SU-DHL-6 (cell line): Measurements from ENCODE around the gene FHAD1.

Experiments used
- H2AFZ ChIP-seq: fragments of 200-600 bp; sonication (generic); 2 replicates; pipeline ENCODE4 v1.6.1; 2014; ENCODE audit warnings: low read depth, mild to moderate bottlenecking, moderate library complexity, mixed read lengths, antibody characterized with exemption, low read length; ENCODE audit not compliant: severe bottlenecking
- H3F3A ChIP-seq: fragments of 200-600 bp; shearing (Covaris generic); 2 replicates; pipeline ENCODE4 v1.6.0; 2016; ENCODE audit warnings: antibody characterized with exemption, mild to moderate bottlenecking; ENCODE audit not compliant: insufficient read depth
- H3K27ac ChIP-seq: fragments of 200-600 bp; sonication (generic); 2 replicates; pipeline ENCODE4 v1.5.1; 2016; ENCODE audit warnings: low read depth, mild to moderate bottlenecking, low read length, moderate library complexity, mixed read lengths
- H3K27me3 ChIP-seq: fragments of 200-600 bp; sonication (generic), shearing (Covaris generic); 2 replicates; pipeline ENCODE4 v1.6.0; 2014; ENCODE audit warnings: mild to moderate bottlenecking, low read length
- H3K36me3 ChIP-seq: fragments of 200-600 bp; sonication (generic); 2 replicates; pipeline ENCODE4 v1.6.1; 2014; ENCODE audit warnings: mild to moderate bottlenecking, low read length, mixed read lengths
- H3K4me2 ChIP-seq: fragments of 300-600, 200-600 bp; shearing (Covaris generic), sonication (generic); 2 replicates; pipeline ENCODE4 v1.6.0; 2014; ENCODE audit warnings: low read length, low read depth, mild to moderate bottlenecking; ENCODE audit not compliant: poor library complexity, severe bottlenecking
- H3K4me3 ChIP-seq: fragments of 200-600 bp; sonication (generic); 2 replicates; pipeline ENCODE4 v1.5.1; 2014; ENCODE audit warnings: antibody characterized with exemption, low read length, mild to moderate bottlenecking, mixed read lengths; ENCODE audit not compliant: insufficient read depth, poor library complexity, severe bottlenecking
- H3K79me2 ChIP-seq: fragments of 200-600 bp; sonication (generic); 2 replicates; pipeline ENCODE4 v1.6.1; 2014; ENCODE audit warnings: mild to moderate bottlenecking, low read length, moderate library complexity; ENCODE audit not compliant: insufficient read depth
- H3K9ac ChIP-seq: fragments of 200-600 bp; sonication (generic); 2 replicates; pipeline ENCODE4 v1.7.0; 2014; ENCODE audit warnings: mild to moderate bottlenecking, low read length
- H3K9me2 ChIP-seq: fragments of 200-600 bp; sonication (generic); replicated peaks from 2 replicates; pipeline ENCODE4 v1.6.1; 2014; ENCODE audit warnings: low read length; ENCODE audit not compliant: insufficient read depth
- H3K9me3 ChIP-seq: fragments of 200-600 bp; sonication (generic); 2 replicates; pipeline ENCODE4 v1.6.1; 2014; ENCODE audit warnings: low read length, mixed read lengths; ENCODE audit not compliant: insufficient read depth
- H4K20me1 ChIP-seq: fragments of 200-600 bp; sonication (generic); 2 replicates; pipeline ENCODE4 v1.6.1; 2014; ENCODE audit warnings: low read depth, mild to moderate bottlenecking, antibody characterized with exemption, low read length, moderate library complexity, mixed read lengths
- EZH2phosphoT487 ChIP-seq: fragments of 200-600 bp; sonication (generic), shearing (Covaris generic); conservative IDR thresholded peaks from 2 replicates; pipeline ENCODE4 v1.6.1; 2018; ENCODE audit warnings: mild to moderate bottlenecking, antibody characterized with exemption, low read length, moderate library complexity, mixed read lengths
- TF ChIP-seq, protein P1 (sequence below): fragments of 200-600 bp; sonication (generic); IDR thresholded peaks from one replicate; pipeline ENCODE4 v1.5.1; 2017; ENCODE audit warnings: antibody characterized with exemption, mild to moderate bottlenecking, low read length, moderate library complexity; ENCODE audit not compliant: insufficient read depth, poor library complexity, severe bottlenecking

Gene FHAD1

DNA sequence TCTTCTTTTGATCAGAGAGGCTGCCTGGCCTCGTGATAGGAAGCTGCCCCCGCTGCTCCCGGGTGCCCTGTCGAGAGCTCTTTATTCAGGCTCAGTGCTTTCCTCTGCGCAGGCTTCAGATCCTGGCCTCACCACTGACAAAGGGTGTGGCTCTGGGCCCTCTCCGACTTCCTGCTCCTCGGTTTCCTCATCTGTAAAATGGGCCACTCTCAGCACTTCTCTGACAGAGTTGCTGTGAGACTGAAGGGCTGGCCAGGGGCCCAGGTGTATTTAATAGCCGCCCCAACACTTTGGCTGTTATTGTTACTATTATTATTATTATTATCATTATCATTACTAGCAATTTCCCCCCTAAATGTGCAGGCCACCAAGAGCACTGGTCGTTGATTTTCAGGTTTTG lies 101.6 kb downstream of the FHAD1 start:
- Histone ChIP-seq H2AFZ (no peak overlapping the region), H3K4me2 (no peak overlapping the region), H3K36me3 (no peaks in the 10 kb centered on the region), H3K27me3 (no peaks in the 10 kb centered on the region), H3K4me3 (no peak overlapping the region), H3K27ac (no peak overlapping the region), H4K20me1 (no peaks in the 10 kb centered on the region), H3K9ac (no peak overlapping the region), H3K9me2 (no peaks in the 10 kb centered on the region), H3F3A (no peaks in the 10 kb centered on the region), H3K9me3 (no peaks in the 10 kb centered on the region), H3K79me2 (no peaks in the 10 kb centered on the region)
- TF ChIP-seq, protein P1, sequence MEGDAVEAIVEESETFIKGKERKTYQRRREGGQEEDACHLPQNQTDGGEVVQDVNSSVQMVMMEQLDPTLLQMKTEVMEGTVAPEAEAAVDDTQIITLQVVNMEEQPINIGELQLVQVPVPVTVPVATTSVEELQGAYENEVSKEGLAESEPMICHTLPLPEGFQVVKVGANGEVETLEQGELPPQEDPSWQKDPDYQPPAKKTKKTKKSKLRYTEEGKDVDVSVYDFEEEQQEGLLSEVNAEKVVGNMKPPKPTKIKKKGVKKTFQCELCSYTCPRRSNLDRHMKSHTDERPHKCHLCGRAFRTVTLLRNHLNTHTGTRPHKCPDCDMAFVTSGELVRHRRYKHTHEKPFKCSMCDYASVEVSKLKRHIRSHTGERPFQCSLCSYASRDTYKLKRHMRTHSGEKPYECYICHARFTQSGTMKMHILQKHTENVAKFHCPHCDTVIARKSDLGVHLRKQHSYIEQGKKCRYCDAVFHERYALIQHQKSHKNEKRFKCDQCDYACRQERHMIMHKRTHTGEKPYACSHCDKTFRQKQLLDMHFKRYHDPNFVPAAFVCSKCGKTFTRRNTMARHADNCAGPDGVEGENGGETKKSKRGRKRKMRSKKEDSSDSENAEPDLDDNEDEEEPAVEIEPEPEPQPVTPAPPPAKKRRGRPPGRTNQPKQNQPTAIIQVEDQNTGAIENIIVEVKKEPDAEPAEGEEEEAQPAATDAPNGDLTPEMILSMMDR: no peak
- no peak for TF ChIP-seq EZH2phosphoT487

DNA sequence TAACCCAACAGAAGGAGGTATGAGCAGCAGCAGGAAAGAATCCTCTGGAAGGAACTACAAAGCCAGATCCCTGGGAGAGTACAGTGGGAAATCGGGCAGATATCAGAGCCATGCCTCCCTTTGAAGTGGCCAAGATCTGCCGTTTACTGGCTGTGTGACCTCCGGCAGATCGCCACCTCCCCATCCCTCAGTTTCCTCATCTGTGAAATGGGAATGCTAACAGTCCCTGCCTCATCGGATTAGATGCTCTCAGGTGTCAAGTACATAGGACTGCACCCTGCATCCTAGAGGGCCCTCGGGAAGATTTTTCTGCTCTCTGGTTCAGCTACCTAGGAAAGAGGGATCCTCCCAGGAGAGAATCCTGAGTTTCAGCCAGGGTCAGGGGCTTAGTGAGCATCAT lies 102.1 kb downstream of the FHAD1 start:
- no peaks in the 10 kb centered on the region for H3K27me3 ChIP-seq
- no peak overlapping the region for H3K4me3 ChIP-seq
- H3K9ac ChIP-seq: no peak overlapping the region
- H3K36me3 ChIP-seq: no peaks in the 10 kb centered on the region
- TF ChIP-seq, protein P1: no peak
- no peak for TF ChIP-seq EZH2phosphoT487
- no peaks in the 10 kb centered on the region for H3K79me2 ChIP-seq
- no peaks in the 10 kb centered on the region for H3F3A ChIP-seq
- H3K9me2 ChIP-seq: no peaks in the 10 kb centered on the region
- H3K4me2 ChIP-seq: no peak overlapping the region
- H4K20me1 ChIP-seq: no peaks in the 10 kb centered on the region
- H3K27ac ChIP-seq: no peak overlapping the region
- H3K9me3 ChIP-seq: no peaks in the 10 kb centered on the region
- no peak overlapping the region for H2AFZ ChIP-seq

- no peaks in the 10 kb centered on the region for H3K27me3 ChIP-seq
- no peak for TF ChIP-seq EZH2phosphoT487
- TF ChIP-seq, protein P1: no peak
- H3K9me3 ChIP-seq: no peaks in the 10 kb centered on the region
- no peaks in the 10 kb centered on the region for H3K36me3 ChIP-seq
- no peak overlapping the region for H3K27ac ChIP-seq
- H3F3A ChIP-seq: no peaks in the 10 kb centered on the region
- H3K4me2 ChIP-seq: no peak overlapping the region
- no peak overlapping the region for H3K4me3 ChIP-seq
- H3K9me2 ChIP-seq: no peaks in the 10 kb centered on the region
- H3K79me2 ChIP-seq: no peaks in the 10 kb centered on the region
- H4K20me1 ChIP-seq: no peaks in the 10 kb centered on the region
- H3K9ac ChIP-seq: no peak overlapping the region
- no peak overlapping the region for H2AFZ ChIP-seq
Measured at GRCh38 chr1:15350151-15350550, 103.1 kb downstream of the FHAD1 start.
